Neural progenitor cell (in vitro differentiated cells): ENCODE data around the gene EDAR.

Experiments used
- CTCF ChIP-seq: fragments of 200-600 bp; sonication (generic); IDR thresholded peaks from 2 replicates; pipeline ENCODE4 v1.5.1; 2017; ENCODE audit warnings: antibody characterized with exemption, mild to moderate bottlenecking
- EZH2 ChIP-seq: fragments of 200-600 bp; sonication (generic); IDR thresholded peaks from 2 replicates; pipeline ENCODE4 v1.6.1; 2017; ENCODE audit warnings: antibody characterized with exemption, mild to moderate bottlenecking, moderate library complexity
- EZH2phosphoT487 ChIP-seq: fragments of 200-600 bp; sonication (generic); IDR thresholded peaks from 2 replicates; pipeline ENCODE4 v1.6.1; 2017; ENCODE audit warnings: antibody characterized with exemption

- TF ChIP-seq EZH2phosphoT487 (no peak), CTCF (no peak), EZH2 (no peak)
Measured at GRCh38 chr2:109017017-109017416, 28.0 kb upstream of the EDAR start.
